GM21360 (cell line): Measurements from ENCODE around the gene MTO1.
"Not testable (repeated sequence)": the region's sequence is repeated elsewhere in the genome, so short reads cannot be mapped to it uniquely, and the experiment has no call there.

ENCODE experiments used
- ATAC-seq: cut with Tn5 transposase; IDR thresholded peaks from one replicate; pipeline ENCODE4 v1.9.1; 2021; ENCODE audit warnings: mild to moderate bottlenecking, moderate library complexity; ENCODE audit not compliant: unreplicated experiment

The MTO1 gene

GRCh38 chr6:73461537-73462350 lies at the start of gene MTO1:
MTO1 (plus strand) TSS chr6:73461737; CDS start chr6:73461855, 118 bp downstream.
- ATAC-seq, result peak; percentile 94

GRCh38 chr6:73413102-73413501 lies 48.4 kb upstream of the MTO1 start:
- no peak for ATAC-seq

GRCh38 chr6:73418081-73418741 lies 43.3 kb upstream of the MTO1 start:
- ATAC-seq, result no peak

- ATAC-seq, result no peak
Observed at GRCh38 chr6:73421534-73421933, 40.0 kb upstream of the MTO1 start.

- ATAC-seq, result no peak
Observed at GRCh38 chr6:73435236-73435635, 26.3 kb upstream of the MTO1 start.

- no peak for ATAC-seq
Observed at GRCh38 chr6:73443555-73443954, 18.0 kb upstream of the MTO1 start.

- ATAC-seq, result peak; percentile 50
Observed at GRCh38 chr6:73451223-73452106, 10.1 kb upstream of the MTO1 start.

GRCh38 chr6:73452107-73452461 lies 9.5 kb upstream of the MTO1 start, which contains the start of gene CGAS:
CGAS (minus strand) TSS chr6:73452297; CDS start chr6:73452181, 116 bp downstream.
- ATAC-seq, result peak; percentile 78

GRCh38 chr6:73455865-73456629 lies 5.5 kb upstream of the MTO1 start:
- no peak for ATAC-seq

- not testable (repeated sequence) for ATAC-seq
Observed at GRCh38 chr6:73459474-73459873, 2.1 kb upstream of the MTO1 start.

- ATAC-seq, result no peak
Observed at GRCh38 chr6:73460056-73460455, 1.5 kb upstream of the MTO1 start.

GRCh38 chr6:73471686-73472290 lies 10.3 kb downstream of the MTO1 start:
- ATAC-seq, result peak; percentile 91

- ATAC-seq, result no peak
Observed at GRCh38 chr6:73476723-73477122, 15.2 kb downstream of the MTO1 start.

GRCh38 chr6:73477407-73477806 lies 15.9 kb downstream of the MTO1 start:
- ATAC-seq, result no peak

- ATAC-seq, result no peak
Observed at GRCh38 chr6:73481969-73482368, 20.4 kb downstream of the MTO1 start.

- ATAC-seq, result no peak
Observed at GRCh38 chr6:73484438-73484837, 22.9 kb downstream of the MTO1 start.

- ATAC-seq, result no peak
Observed at GRCh38 chr6:73487473-73487872, 25.9 kb downstream of the MTO1 start.

GRCh38 chr6:73491377-73491776 lies 29.8 kb downstream of the MTO1 start:
- no peak for ATAC-seq

- ATAC-seq, result no peak
Observed at GRCh38 chr6:73497915-73498314, 36.4 kb downstream of the MTO1 start.
